Colon (tissue), 2 donors: Measurements from ENCODE around the gene GAL3ST1.

Source experiments
- FAIRE-seq: peaks from 2 replicates; lab custom pipeline; 2012; peaks lifted over from hg19 to GRCh38; lab: Jason Lieb, UNC
- donor health status: control.
- donor health status: control.

The GAL3ST1 gene

DNA sequence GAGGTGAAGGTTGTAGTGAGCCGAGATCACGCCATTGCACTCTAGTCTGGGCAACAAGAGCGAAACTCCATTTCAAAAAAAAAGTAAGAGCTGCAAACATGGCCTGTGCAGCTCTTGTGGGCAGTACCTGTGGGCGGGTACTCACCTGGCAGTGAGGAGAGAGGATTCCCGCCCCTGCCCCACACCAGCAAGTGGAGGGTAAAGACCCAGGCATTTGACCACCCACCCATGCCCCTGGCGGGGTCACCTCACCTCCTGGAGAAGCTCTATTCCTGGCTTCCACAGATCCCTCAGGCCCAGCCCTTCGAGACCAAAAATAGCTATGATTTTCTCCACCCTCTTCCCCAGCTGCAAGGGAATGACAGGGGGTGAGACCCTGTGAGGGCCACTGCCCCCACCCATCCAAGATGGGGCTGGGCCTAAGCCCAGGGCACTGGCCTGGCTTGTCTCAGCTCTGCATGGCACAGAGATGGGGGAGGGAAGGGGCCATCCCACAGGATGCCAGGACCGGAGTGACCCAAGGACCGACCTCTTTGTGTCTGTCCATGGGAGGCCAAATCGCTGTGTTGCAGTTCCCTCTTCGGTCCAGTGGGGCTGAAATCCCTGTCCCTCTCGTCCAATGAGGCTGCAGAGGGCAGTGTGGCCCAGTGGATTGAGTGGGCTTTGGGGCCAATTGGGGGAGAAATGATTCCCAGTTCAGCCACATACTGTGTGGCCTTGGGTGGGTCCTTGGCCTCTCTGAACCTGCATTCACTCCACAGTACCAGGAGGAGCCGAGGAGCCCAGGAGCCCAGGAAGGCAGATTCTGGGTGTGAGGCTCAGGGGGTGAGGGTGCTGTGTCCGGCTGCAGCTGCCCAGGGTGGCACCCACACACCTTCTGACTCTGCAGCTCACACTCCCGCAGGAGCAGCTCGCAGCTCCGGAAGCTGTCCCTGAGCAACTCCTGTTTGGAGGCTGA lies 42.5 kb downstream of the GAL3ST1 start:
- no peak for FAIRE-seq

DNA sequence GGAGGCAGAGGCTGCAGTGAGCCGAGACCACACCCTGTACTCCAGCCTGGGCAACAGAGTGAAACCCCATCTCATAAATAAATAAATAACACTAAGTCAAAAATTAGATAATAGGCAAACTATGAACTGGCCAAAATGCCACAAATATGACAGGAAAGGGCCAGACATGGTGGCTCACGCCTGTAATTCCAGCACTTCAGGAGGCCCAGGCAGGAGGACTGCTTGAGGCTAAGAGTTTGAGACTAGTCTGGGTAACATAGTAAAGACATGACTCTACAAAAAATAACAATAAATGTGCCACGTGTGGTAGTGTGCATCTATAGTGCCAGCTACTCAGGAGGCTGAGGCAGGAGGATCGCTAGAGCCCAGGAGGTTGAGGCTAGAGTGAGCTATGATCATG lies 47.8 kb downstream of the GAL3ST1 start:
- FAIRE-seq, result no peak

GRCh38 chr22:30523646-30524489 lies 50.6 kb downstream of the GAL3ST1 start:
- FAIRE-seq, result no peak

DNA sequence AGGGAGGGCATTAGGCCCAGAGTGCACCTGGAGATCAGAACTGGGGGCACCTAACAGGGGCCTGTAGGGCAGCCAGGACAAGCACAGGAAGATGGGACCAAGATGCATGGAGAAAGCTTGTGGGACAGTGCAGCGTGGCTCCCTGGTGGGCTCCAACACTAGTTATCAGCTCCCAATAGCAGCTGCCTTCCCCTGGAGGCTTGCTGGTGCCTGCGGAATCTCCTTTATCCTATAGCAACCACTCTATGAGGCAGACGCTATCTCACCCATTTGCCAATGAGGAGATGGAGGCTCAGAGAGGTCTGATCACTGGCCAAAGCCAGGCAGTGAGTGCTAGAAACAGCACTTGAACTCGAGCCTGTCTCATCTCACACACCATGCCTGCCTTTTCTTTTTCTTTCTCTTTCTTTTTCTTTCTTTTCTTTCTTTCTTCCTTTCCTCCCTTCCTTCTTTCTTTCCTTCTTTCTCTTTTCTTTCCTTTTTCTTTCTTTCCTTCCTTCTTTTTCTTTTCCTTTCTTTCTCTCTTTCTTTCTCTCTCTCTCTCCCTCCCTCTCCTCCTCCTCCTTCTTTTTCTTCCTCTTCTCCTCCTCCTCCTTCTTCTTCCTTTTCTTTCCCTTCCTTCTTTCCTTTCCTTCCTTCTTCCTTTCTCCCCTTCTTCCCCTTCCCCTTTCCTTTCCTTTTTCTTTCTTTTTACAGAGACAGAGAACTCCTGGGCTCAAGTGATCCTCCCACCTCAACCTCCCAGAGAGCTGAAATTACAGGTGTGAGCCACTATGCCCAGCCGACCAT lies 52.9 kb downstream of the GAL3ST1 start:
- no peak for FAIRE-seq

GRCh38 chr22:30519842-30520425 lies 54.5 kb downstream of the GAL3ST1 start:
- no peak for FAIRE-seq

DNA sequence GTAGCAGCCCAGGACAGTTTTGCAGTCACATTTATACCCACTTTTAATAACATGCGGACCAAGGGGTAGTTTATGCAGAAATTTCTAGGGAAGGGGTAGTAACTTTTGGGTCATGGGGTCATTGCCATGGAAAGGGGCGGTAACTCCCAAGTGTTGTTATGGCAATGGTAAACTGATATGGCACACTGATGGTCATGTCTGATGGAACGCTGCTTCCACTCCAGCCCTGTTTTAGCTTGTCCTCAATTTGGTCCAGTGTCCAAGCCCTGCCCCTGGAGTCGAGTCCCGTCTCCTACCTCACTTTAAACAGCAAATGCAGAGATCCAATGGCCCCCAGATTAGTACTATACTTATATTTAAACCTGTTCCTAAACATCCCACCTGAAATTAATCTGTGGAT lies 57.7 kb downstream of the GAL3ST1 start:
- FAIRE-seq, result no peak

- no peak for FAIRE-seq
Observed at GRCh38 chr22:30516273-30516672, 58.2 kb downstream of the GAL3ST1 start.

GRCh38 chr22:30514252-30514651 lies 60.2 kb downstream of the GAL3ST1 start:
- FAIRE-seq, result no peak

GRCh38 chr22:30513462-30513861 lies 61.0 kb downstream of the GAL3ST1 start:
- FAIRE-seq, result no peak

DNA sequence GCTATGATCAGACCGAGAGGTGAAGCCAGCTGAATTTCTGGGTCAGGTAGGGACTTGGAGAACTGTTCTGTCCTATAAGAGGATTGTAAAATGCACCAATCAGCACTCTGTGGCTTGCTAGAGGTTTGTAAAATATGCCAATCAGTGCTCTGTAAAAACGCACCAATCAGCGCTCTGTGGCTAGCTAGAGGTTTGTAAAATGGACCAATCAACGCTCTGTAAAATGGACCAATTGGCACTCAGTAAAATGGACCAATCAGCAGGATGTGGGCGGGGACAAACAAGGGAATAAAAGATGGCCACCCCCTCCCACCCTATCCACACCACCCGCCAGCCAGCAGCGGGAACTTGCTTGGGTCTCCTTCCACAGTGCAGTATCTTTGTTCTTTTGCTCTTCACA lies 62.6 kb downstream of the GAL3ST1 start:
- FAIRE-seq, result no peak

DNA sequence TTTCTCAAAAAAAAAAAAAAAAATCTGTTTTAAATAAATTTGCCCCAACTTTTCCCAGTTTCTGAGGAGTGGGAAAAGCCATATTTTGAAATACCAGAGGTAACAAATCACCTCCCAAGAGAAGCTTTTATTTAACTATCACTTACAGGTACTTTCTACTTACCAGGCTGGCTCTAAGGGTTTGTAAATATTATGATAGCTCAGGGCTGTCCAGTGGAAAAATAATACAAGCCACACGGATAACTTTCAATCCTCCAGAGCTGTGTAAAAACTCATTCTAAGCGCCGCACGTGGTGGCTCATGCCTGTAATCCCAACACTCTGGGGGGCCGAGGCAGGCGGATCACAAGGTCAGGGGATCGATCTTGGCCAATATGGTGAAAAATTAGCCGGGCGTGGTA lies 63.4 kb downstream of the GAL3ST1 start:
- no peak for FAIRE-seq

GRCh38 chr22:30508216-30508615 lies 66.2 kb downstream of the GAL3ST1 start:
- FAIRE-seq, result no peak

DNA sequence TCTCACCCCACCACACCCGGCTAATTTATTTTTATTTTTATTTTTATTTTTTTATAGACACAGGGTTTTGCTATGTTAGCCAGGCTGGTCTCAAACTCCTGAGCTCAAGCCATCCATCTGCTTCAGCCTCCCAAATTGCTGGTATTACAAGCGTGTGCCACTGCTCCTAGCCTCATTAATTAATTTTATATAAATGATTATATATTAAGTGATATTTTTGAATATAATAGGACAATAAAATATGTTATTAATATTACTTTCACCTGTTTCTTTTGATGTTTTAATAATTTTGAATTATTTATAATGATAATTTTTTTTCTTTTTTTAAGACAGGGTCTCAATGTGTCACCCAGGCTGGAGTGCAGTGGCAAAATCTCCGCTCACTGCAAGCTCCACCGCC lies 66.8 kb downstream of the GAL3ST1 start:
- no peak for FAIRE-seq

DNA sequence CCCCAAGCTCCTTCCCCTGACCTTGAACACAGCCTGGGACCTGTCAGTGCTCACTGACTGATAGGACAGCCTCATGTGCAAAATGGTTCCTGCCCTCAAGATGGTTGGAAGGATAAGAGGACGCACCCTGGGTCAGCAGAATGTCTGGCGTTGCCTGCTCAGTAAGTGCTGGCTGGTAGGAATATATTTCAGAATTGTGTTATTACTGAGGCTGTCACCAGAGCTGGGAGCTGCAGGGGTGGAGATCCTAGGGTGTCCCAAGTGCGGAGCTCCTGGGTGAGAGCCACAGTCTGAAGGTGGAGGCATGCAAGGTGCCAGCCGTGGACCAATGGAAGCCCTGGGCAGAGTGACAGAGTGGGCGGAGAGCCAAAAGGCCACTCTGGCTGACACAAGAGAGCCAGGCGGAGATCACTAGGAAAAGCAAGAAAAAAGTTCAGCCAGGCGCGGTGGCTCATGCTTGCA lies 67.9 kb downstream of the GAL3ST1 start:
- FAIRE-seq, result no peak
